Measurements from ENCODE around the gene MYLIP. TPM values are rescaled to one million over a fixed set of nuclear protein-coding genes. Genes with fewer than 3 reads are reported as not detected.

Gene MYLIP
- total and polyA plus RNA-seq, 2 of the 13 experiments (the other 11 are each of a cell fraction or from before 2014, with no cell fraction given): 3.4 to 10.8 TPM

DNA sequence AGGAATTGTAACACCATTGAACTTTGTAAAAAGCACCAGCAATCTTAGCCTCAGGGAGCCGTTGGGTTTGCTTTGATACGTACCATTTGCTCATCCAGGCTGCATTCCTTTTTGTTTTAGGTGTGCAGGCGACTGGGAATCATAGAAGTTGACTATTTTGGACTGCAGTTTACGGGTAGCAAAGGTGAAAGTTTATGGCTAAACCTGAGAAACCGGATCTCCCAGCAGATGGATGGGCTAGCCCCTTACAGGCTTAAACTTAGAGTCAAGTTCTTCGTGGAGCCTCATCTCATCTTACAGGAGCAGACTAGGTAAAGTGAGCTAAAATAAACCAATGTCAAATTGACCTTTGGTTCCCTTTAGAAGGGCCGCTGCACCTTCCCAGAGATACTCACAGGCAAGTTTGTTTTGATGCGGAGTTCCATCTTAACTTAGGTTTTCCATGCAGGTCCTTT is 1.6 kb downstream of the MYLIP start:
- POLR2A ChIA-PET: interaction anchor here (1.3 to 2.3 kb wide), 2 partner anchors 19 to 53 kb away, joined by 5 to 6 read pairs; no protein-coding TSS in a partner anchor
- Histone ChIP-seq H3K9me3 (ENCODE audit: low read length) (no peaks in the 10 kb centered on the region), H3K27ac (ENCODE audit: extremely low read length, insufficient read depth, low read length) (peak overlapping the region; percentile 55), H3K9ac (ENCODE audit: insufficient read depth, low read depth, low read length) (peak overlapping the region; percentile 85), H3K4me3 (replicated peaks in 1 of 3; ENCODE audit: insufficient read depth in 1 of 3, low read depth in 2 of 3, low read length in 3 of 3) (peak overlapping the region; percentile 78 to 95 (median 95)), H3K36me3 (replicated peaks in 1 of 2; ENCODE audit: control insufficient read depth in 1 of 2, insufficient read depth in 2 of 2, low read length in 2 of 2) (no peaks in the 10 kb centered on the region), H2AFZ (ENCODE audit: low read length) (no peak overlapping the region), H3K27me3 (ENCODE audit: control insufficient read depth in 1 of 2, insufficient read depth in 2 of 2, low read length in 2 of 2) (peaks cover 0 to 20% of the 10 kb centered on the region in 2 experiments; a peak in 2 of 5 replicates), H3K4me1 (ENCODE audit: insufficient read depth, low read length) (peaks cover 26% of the 10 kb centered on the region), H3K4me2 (ENCODE audit: low read depth, low read length) (peak overlapping the region; percentile 99), H3K79me2 (ENCODE audit: insufficient read depth, low read length) (no peaks in the 10 kb centered on the region), H4K20me1 (ENCODE audit: insufficient read depth, low read length) (no peaks in the 10 kb centered on the region)
- in situ Hi-C loops (cut with HindIII; ENCODE audit: extremely low pct_ligation_motif_present, low pct_unique_long_range_greater_than_20kb): no loop called here
- intact Hi-C loops (cut with micrococcal nuclease; ENCODE audit: unreplicated experiment): no loop called here
- WGBS (ENCODE audit: low lambda C conversion rate): 38% methylated on average over 8 of the region's 8 CpGs
- FAIRE-seq (no peak), DNase-seq (ENCODE audit: low spot score) (no peak), ATAC-seq (no peak)
- BruUV-seq (replicated peaks): TSS peak; percentile 55
- TF ChIP-seq ZNF367 (CRISPR knock-in tag; IDR thresholded peaks at IDR 0.05; ENCODE audit: borderline replicate concordance) (no peak), IKZF1 (IDR thresholded peaks at IDR 0.05) (no peak), ZNF333 (CRISPR knock-in tag; IDR thresholded peaks at IDR 0.05; ENCODE audit: borderline replicate concordance) (no peak), SAP130 (CRISPR knock-in tag; IDR thresholded peaks at IDR 0.05; ENCODE audit: low read depth) (peak; percentile 17; the same call in 1 of the 2 replicates), ELF4 (CRISPR knock-in tag; IDR thresholded peaks at IDR 0.05; ENCODE audit: borderline replicate concordance) (0 out of 2 replicates have a peak, but pooled peaks have one; percentile 23), HNF4A (CRISPR knock-in tag; IDR thresholded peaks at IDR 0.05) (0 out of 2 replicates have a peak, but pooled peaks have one; percentile 3)
- TF ChIP-seq, protein P1, sequence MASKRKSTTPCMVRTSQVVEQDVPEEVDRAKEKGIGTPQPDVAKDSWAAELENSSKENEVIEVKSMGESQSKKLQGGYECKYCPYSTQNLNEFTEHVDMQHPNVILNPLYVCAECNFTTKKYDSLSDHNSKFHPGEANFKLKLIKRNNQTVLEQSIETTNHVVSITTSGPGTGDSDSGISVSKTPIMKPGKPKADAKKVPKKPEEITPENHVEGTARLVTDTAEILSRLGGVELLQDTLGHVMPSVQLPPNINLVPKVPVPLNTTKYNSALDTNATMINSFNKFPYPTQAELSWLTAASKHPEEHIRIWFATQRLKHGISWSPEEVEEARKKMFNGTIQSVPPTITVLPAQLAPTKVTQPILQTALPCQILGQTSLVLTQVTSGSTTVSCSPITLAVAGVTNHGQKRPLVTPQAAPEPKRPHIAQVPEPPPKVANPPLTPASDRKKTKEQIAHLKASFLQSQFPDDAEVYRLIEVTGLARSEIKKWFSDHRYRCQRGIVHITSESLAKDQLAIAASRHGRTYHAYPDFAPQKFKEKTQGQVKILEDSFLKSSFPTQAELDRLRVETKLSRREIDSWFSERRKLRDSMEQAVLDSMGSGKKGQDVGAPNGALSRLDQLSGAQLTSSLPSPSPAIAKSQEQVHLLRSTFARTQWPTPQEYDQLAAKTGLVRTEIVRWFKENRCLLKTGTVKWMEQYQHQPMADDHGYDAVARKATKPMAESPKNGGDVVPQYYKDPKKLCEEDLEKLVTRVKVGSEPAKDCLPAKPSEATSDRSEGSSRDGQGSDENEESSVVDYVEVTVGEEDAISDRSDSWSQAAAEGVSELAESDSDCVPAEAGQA (IDR thresholded peaks at IDR 0.05; ENCODE audit: low read depth): no peak
- TF ChIP-seq, protein P1 (CRISPR knock-in tag; IDR thresholded peaks at IDR 0.05; ENCODE audit: borderline replicate concordance): no peak
- CTCF ChIA-PET (ENCODE audit: low intra/inter-chr PET ratio, low total read pairs): interaction anchor here (3.0 kb wide), 1 partner anchor 439 kb away, joined by 19 read pairs; no protein-coding TSS in a partner anchor
